SU-DHL-6 (cell line): ENCODE results near the gene KRT6B.

ENCODE experiments used
- H2AFZ ChIP-seq: fragments of 200-600 bp; sonication (generic); 2 replicates; pipeline ENCODE4 v1.6.1; 2014; ENCODE audit warnings: low read depth, mild to moderate bottlenecking, moderate library complexity, mixed read lengths, antibody characterized with exemption, low read length; ENCODE audit not compliant: severe bottlenecking
- H3F3A ChIP-seq: fragments of 200-600 bp; shearing (Covaris generic); 2 replicates; pipeline ENCODE4 v1.6.0; 2016; ENCODE audit warnings: antibody characterized with exemption, mild to moderate bottlenecking; ENCODE audit not compliant: insufficient read depth
- H3K27ac ChIP-seq: fragments of 200-600 bp; sonication (generic); 2 replicates; pipeline ENCODE4 v1.5.1; 2016; ENCODE audit warnings: low read depth, mild to moderate bottlenecking, low read length, moderate library complexity, mixed read lengths
- H3K27me3 ChIP-seq: fragments of 200-600 bp; sonication (generic), shearing (Covaris generic); 2 replicates; pipeline ENCODE4 v1.6.0; 2014; ENCODE audit warnings: mild to moderate bottlenecking, low read length
- H3K36me3 ChIP-seq: fragments of 200-600 bp; sonication (generic); 2 replicates; pipeline ENCODE4 v1.6.1; 2014; ENCODE audit warnings: mild to moderate bottlenecking, low read length, mixed read lengths
- H3K4me2 ChIP-seq: fragments of 300-600, 200-600 bp; shearing (Covaris generic), sonication (generic); 2 replicates; pipeline ENCODE4 v1.6.0; 2014; ENCODE audit warnings: low read length, low read depth, mild to moderate bottlenecking; ENCODE audit not compliant: poor library complexity, severe bottlenecking
- H3K4me3 ChIP-seq: fragments of 200-600 bp; sonication (generic); 2 replicates; pipeline ENCODE4 v1.5.1; 2014; ENCODE audit warnings: antibody characterized with exemption, low read length, mild to moderate bottlenecking, mixed read lengths; ENCODE audit not compliant: insufficient read depth, poor library complexity, severe bottlenecking
- H3K79me2 ChIP-seq: fragments of 200-600 bp; sonication (generic); 2 replicates; pipeline ENCODE4 v1.6.1; 2014; ENCODE audit warnings: mild to moderate bottlenecking, low read length, moderate library complexity; ENCODE audit not compliant: insufficient read depth
- H3K9ac ChIP-seq: fragments of 200-600 bp; sonication (generic); 2 replicates; pipeline ENCODE4 v1.7.0; 2014; ENCODE audit warnings: mild to moderate bottlenecking, low read length
- H3K9me2 ChIP-seq: fragments of 200-600 bp; sonication (generic); replicated peaks from 2 replicates; pipeline ENCODE4 v1.6.1; 2014; ENCODE audit warnings: low read length; ENCODE audit not compliant: insufficient read depth
- H3K9me3 ChIP-seq: fragments of 200-600 bp; sonication (generic); 2 replicates; pipeline ENCODE4 v1.6.1; 2014; ENCODE audit warnings: low read length, mixed read lengths; ENCODE audit not compliant: insufficient read depth
- H4K20me1 ChIP-seq: fragments of 200-600 bp; sonication (generic); 2 replicates; pipeline ENCODE4 v1.6.1; 2014; ENCODE audit warnings: low read depth, mild to moderate bottlenecking, antibody characterized with exemption, low read length, moderate library complexity, mixed read lengths
- CTCF ChIP-seq: fragments of 200-600 bp; sonication (generic); IDR thresholded peaks from one replicate; pipeline ENCODE4 v1.5.1; 2017; ENCODE audit warnings: antibody characterized with exemption, mild to moderate bottlenecking, low read length, moderate library complexity; ENCODE audit not compliant: insufficient read depth, poor library complexity, severe bottlenecking
- EZH2phosphoT487 ChIP-seq: fragments of 200-600 bp; sonication (generic), shearing (Covaris generic); conservative IDR thresholded peaks from 2 replicates; pipeline ENCODE4 v1.6.1; 2018; ENCODE audit warnings: mild to moderate bottlenecking, antibody characterized with exemption, low read length, moderate library complexity, mixed read lengths

The KRT6B gene

GRCh38 chr12:52396656-52397055 is 55.3 kb downstream of the KRT6B start:
- no peaks in the 10 kb centered on the region for H3K27me3 ChIP-seq
- no peak overlapping the region for H2AFZ ChIP-seq
- no peaks in the 10 kb centered on the region for H3K9me2 ChIP-seq
- no peaks in the 10 kb centered on the region for H4K20me1 ChIP-seq
- H3K79me2 ChIP-seq, result no peaks in the 10 kb centered on the region
- no peaks in the 10 kb centered on the region for H3F3A ChIP-seq
- H3K36me3 ChIP-seq, result no peaks in the 10 kb centered on the region
- H3K4me2 ChIP-seq, result no peak overlapping the region
- H3K4me3 ChIP-seq, result no peak overlapping the region
- no peak overlapping the region for H3K9ac ChIP-seq
- TF ChIP-seq CTCF, result no peak
- no peak for TF ChIP-seq EZH2phosphoT487
- H3K27ac ChIP-seq, result no peak overlapping the region
- H3K9me3 ChIP-seq, result no peaks in the 10 kb centered on the region
